H9 (cell line): ENCODE data around the gene DSCAM. TPM values are rescaled to one million over a fixed set of nuclear protein-coding genes. Genes with fewer than 3 reads are reported as not detected.
A peak's percentile ranks its signal among the peaks of the same experiment; 100 is the strongest.

Experiments used
- DNase-seq: peaks from one replicate; pipeline ENCODE4 v3.0.0-alpha.2; 2017
- H2AFZ ChIP-seq: one replicate; pipeline ENCODE4 v1.6.1; 2013; ENCODE audit warnings: mild to moderate bottlenecking, low read length, control low read depth, moderate library complexity
- H2AK5ac ChIP-seq: 2 replicates; pipeline ENCODE4 v1.6.1; 2013; ENCODE audit warnings: low read length, control low read depth, mixed read lengths; ENCODE audit not compliant: insufficient read length
- H2BK120ac ChIP-seq: one replicate; pipeline ENCODE4 v1.6.1; 2013; ENCODE audit warnings: low read depth, mild to moderate bottlenecking, low read length, control low read depth, inconsistent platforms; ENCODE audit not compliant: poor library complexity, severe bottlenecking
- H2BK12ac ChIP-seq: 2 replicates; pipeline ENCODE4 v1.6.1; 2013; ENCODE audit warnings: low read length, control low read depth, mixed read lengths, low read depth; ENCODE audit not compliant: insufficient read length
- H2BK15ac ChIP-seq: 2 replicates; pipeline ENCODE4 v1.6.1; 2013; ENCODE audit warnings: low read depth, low read length, control low read depth
- H2BK20ac ChIP-seq: one replicate; pipeline ENCODE4 v1.6.1; 2013; ENCODE audit warnings: low read depth, mild to moderate bottlenecking, low read length, control low read depth, inconsistent platforms; ENCODE audit not compliant: poor library complexity, severe bottlenecking
- H2BK5ac ChIP-seq: 2 replicates; pipeline ENCODE4 v1.6.1; 2013; ENCODE audit warnings: low read length, control low read depth, mixed read lengths; ENCODE audit not compliant: insufficient read length
- H3K14ac ChIP-seq: 2 replicates; pipeline ENCODE4 v1.6.1; 2013; ENCODE audit warnings: low read length, control low read depth; ENCODE audit not compliant: insufficient read depth
- H3K18ac ChIP-seq: 2 replicates; pipeline ENCODE4 v1.6.1; 2013; ENCODE audit warnings: low read depth, mild to moderate bottlenecking, mixed read lengths, low read length, control low read depth; ENCODE audit not compliant: insufficient read length
- H3K23ac ChIP-seq: 2 replicates; pipeline ENCODE4 v1.6.1; 2013; ENCODE audit warnings: low read length, control low read depth, mixed read lengths, low read depth; ENCODE audit not compliant: insufficient read length
- H3K23me2 ChIP-seq: 2 replicates; pipeline ENCODE4 v1.6.1; 2013; ENCODE audit warnings: low read depth, mild to moderate bottlenecking, mixed read lengths, low read length, control low read depth; ENCODE audit not compliant: insufficient read length, poor library complexity, severe bottlenecking
- H3K27ac ChIP-seq: 2 replicates; pipeline ENCODE4 v1.5.1; 2013; ENCODE audit warnings: low read length, control low read depth, mixed read lengths, low read depth; ENCODE audit not compliant: insufficient read length
- H3K27me3 ChIP-seq: 2 replicates; pipeline ENCODE4 v1.6.1; 2013; ENCODE audit warnings: low read length, control low read depth, inconsistent platforms; ENCODE audit not compliant: insufficient read depth
- H3K4ac ChIP-seq: 2 replicates; pipeline ENCODE4 v1.6.1; 2013; ENCODE audit warnings: low read depth, mild to moderate bottlenecking, control low read depth, inconsistent platforms, low read length, moderate library complexity
- H3K4me1 ChIP-seq: 2 replicates; pipeline ENCODE4 v1.6.1; 2013; ENCODE audit warnings: low read length, control low read depth, inconsistent platforms; ENCODE audit not compliant: insufficient read depth
- H3K4me2 ChIP-seq: 2 replicates; pipeline ENCODE4 v1.6.1; 2013; ENCODE audit warnings: low read length, control low read depth, mixed read lengths; ENCODE audit not compliant: insufficient read length, insufficient read depth
- H3K56ac ChIP-seq: 2 replicates; pipeline ENCODE4 v1.6.1; 2013; ENCODE audit warnings: low read depth, mild to moderate bottlenecking, mixed read lengths, low read length, control low read depth; ENCODE audit not compliant: insufficient read length
- H3K79me1 ChIP-seq: 2 replicates; pipeline ENCODE4 v1.6.1; 2013; ENCODE audit warnings: low read depth, mild to moderate bottlenecking, moderate library complexity, low read length, control low read depth, inconsistent platforms; ENCODE audit not compliant: insufficient read depth, poor library complexity, severe bottlenecking
- H3K79me2 ChIP-seq: 2 replicates; pipeline ENCODE4 v1.6.1; 2013; ENCODE audit warnings: low read length, control low read depth, inconsistent platforms; ENCODE audit not compliant: insufficient read depth
- H3K9ac ChIP-seq: 2 replicates; pipeline ENCODE4 v1.6.1; 2013; ENCODE audit warnings: low read length, control low read depth, mixed read lengths; ENCODE audit not compliant: insufficient read length; ENCODE audit errors: extremely low read depth
- H3K9me3 ChIP-seq: one replicate; pipeline ENCODE4 v1.6.1; 2013; ENCODE audit warnings: low read depth, low read length, inconsistent platforms; ENCODE audit not compliant: control insufficient read depth
- H3T11ph ChIP-seq: one replicate; pipeline ENCODE4 v1.6.1; 2013; ENCODE audit warnings: mild to moderate bottlenecking, low read length, control low read depth, inconsistent platforms
- H4K20me1 ChIP-seq: one replicate; pipeline ENCODE4 v1.6.1; 2013; ENCODE audit not compliant: control insufficient read depth, insufficient read length, insufficient read depth
- H4K5ac ChIP-seq: 2 replicates; pipeline ENCODE4 v1.6.1; 2013; ENCODE audit warnings: low read depth, mild to moderate bottlenecking, mixed read lengths, low read length, control low read depth; ENCODE audit not compliant: insufficient read length
- H4K8ac ChIP-seq: replicated peaks from 2 replicates; pipeline ENCODE4 v1.6.1; 2013; ENCODE audit warnings: low read length, control low read depth, mixed read lengths, low read depth; ENCODE audit not compliant: insufficient read length
- H4K91ac ChIP-seq: 2 replicates; pipeline ENCODE4 v1.6.1; 2013; ENCODE audit warnings: low read depth, mild to moderate bottlenecking, moderate library complexity, mixed read lengths, low read length, control low read depth; ENCODE audit not compliant: insufficient read length
- H3K27ac Mint-ChIP-seq, 3 experiments: 2 replicates in 2 of 3; 3 replicates in 1 of 3; pipeline ENCODE4 v1.8.0; 2020 to 2021; ENCODE audit warnings: mixed read lengths in 3 of 3, mild to moderate bottlenecking in 1 of 3, moderate library complexity in 1 of 3
- H3K27me3 Mint-ChIP-seq: 2 replicates; pipeline ENCODE4 v1.8.0; 2021; ENCODE audit warnings: low read depth, mild to moderate bottlenecking, moderate library complexity, mixed read lengths
- H3K36me3 Mint-ChIP-seq, 3 experiments: 2 replicates in 2 of 3; 3 replicates in 1 of 3; pipeline ENCODE4 v1.8.0; 2020 to 2021; ENCODE audit warnings: low read depth in 3 of 3, mixed read lengths in 3 of 3; ENCODE audit not compliant: insufficient read depth in 1 of 3
- H3K4me1 Mint-ChIP-seq, 2 experiments: 2 replicates each; pipeline ENCODE4 v1.8.0; 2020; ENCODE audit warnings: mixed read lengths in 2 of 2
- H3K4me3 Mint-ChIP-seq, 2 experiments: 2 replicates in 1 of 2; 3 replicates in 1 of 2; pipeline ENCODE4 v1.8.0; 2020 to 2021; ENCODE audit warnings: mild to moderate bottlenecking in 2 of 2, mixed read lengths in 2 of 2, moderate library complexity in 1 of 2
- H3K9me3 Mint-ChIP-seq, 2 experiments: 2 replicates in 1 of 2; 3 replicates in 1 of 2; pipeline ENCODE4 v1.8.0; 2020; ENCODE audit warnings: mild to moderate bottlenecking in 2 of 2, mixed read lengths in 2 of 2, moderate library complexity in 1 of 2
- WGBS: extraction: QIAGEN DNeasy Blood & Tissue Kit; methylation state at CpG from one replicate; pipeline ENCODE4 v1.1.7; 2013; ENCODE audit warnings: missing lambda C conversion rate, low lambda C conversion rate, mixed read lengths; ENCODE audit not compliant: insufficient read length; ENCODE audit errors: extremely low coverage; 5-methylcytosine and 5-hydroxymethylcytosine counted together
- total RNA-seq: library from RNA; stranded (reverse); gene quantifications from 2 replicates; pipeline ENCODE4 v1.2.1, GENCODE V29; 2021
- TF ChIP-seq, protein P1 (sequence below): fragments of 200-600 bp; sonication (generic); conservative IDR thresholded peaks from 3 replicates; pipeline ENCODE4 v1.8.0; 2021; ENCODE audit warnings: antibody characterized with exemption, mild to moderate bottlenecking

DSCAM gene
- total RNA-seq, 1 experiment from 2014 or later: 0.17 TPM

GRCh38 chr21:40719615-40720014 is 127.3 kb downstream of the DSCAM start:
- Histone ChIP-seq H3K9me3 (no peaks in the 10 kb centered on the region), H4K91ac (no peak overlapping the region), H3K9ac (no peak overlapping the region), H4K8ac (no peak overlapping the region), H3K4me1 (no peaks in the 10 kb centered on the region), H3K4ac (no peak overlapping the region), H3K23ac (no peak overlapping the region), H2BK120ac (no peak overlapping the region), H3K14ac (no peak overlapping the region), H3K79me2 (no peaks in the 10 kb centered on the region), H2AK5ac (no peak overlapping the region), H3K4me2 (no peak overlapping the region), H2AFZ (no peak overlapping the region), H3K56ac (no peak overlapping the region), H3K79me1 (no peaks in the 10 kb centered on the region), H4K20me1 (no peaks in the 10 kb centered on the region), H3K18ac (no peak overlapping the region), H2BK12ac (no peak overlapping the region), H3K27ac (no peak overlapping the region), H3K27me3 (no peaks in the 10 kb centered on the region), H3T11ph (no peak overlapping the region), H3K23me2 (no peaks in the 10 kb centered on the region), H2BK15ac (no peak overlapping the region), H2BK20ac (no peak overlapping the region), H2BK5ac (no peak overlapping the region), H4K5ac (no peak overlapping the region)
- Mint-ChIP-seq H3K4me3 (no peak overlapping the region), H3K27ac (no peak overlapping the region), H3K27me3 (peaks cover 2% of the 10 kb centered on the region), H3K9me3 (peaks cover 21 to 24% of the 10 kb centered on the region in 2 experiments), H3K36me3 (peaks cover 5 to 26% (median 14%) of the 10 kb centered on the region in 3 experiments), H3K4me1 (peaks cover 4% of the 10 kb centered on the region in 2 experiments; a peak in 3 of 4 replicates)
- no CpG with 5 or more reads among the region's 1 CpG for WGBS
- no peak for DNase-seq
- TF ChIP-seq, protein P1, sequence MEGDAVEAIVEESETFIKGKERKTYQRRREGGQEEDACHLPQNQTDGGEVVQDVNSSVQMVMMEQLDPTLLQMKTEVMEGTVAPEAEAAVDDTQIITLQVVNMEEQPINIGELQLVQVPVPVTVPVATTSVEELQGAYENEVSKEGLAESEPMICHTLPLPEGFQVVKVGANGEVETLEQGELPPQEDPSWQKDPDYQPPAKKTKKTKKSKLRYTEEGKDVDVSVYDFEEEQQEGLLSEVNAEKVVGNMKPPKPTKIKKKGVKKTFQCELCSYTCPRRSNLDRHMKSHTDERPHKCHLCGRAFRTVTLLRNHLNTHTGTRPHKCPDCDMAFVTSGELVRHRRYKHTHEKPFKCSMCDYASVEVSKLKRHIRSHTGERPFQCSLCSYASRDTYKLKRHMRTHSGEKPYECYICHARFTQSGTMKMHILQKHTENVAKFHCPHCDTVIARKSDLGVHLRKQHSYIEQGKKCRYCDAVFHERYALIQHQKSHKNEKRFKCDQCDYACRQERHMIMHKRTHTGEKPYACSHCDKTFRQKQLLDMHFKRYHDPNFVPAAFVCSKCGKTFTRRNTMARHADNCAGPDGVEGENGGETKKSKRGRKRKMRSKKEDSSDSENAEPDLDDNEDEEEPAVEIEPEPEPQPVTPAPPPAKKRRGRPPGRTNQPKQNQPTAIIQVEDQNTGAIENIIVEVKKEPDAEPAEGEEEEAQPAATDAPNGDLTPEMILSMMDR: peak; percentile 46; the same call in 2 of the 3 replicates
